Activated CD8-positive, alpha-beta memory T cell treated with anti-CD3 and anti-CD28 coated beads, Interleukin-2, amount 10 ng/mL, durations not matched to agents 7 days and 5 days (primary cell): ENCODE measurements around the gene NPIPA1. TPM values are rescaled to one million over a fixed set of nuclear protein-coding genes. Genes with fewer than 3 reads are reported as not detected.
"Not testable (repeated sequence)": the region's sequence is repeated elsewhere in the genome, so short reads cannot be mapped to it uniquely, and the experiment has no call there.

ENCODE experiments used
- ATAC-seq: fragments of 150-1000 bp; cut with Tn5 transposase; one replicate; pipeline ENCODE4 v1.10.0; 2021; ENCODE audit warnings: moderate library complexity
- CTCF ChIA-PET: fragments of 350-600 bp; sonication (Branson Sonifier 250); formaldehyde crosslinking; loops from one replicate; lab custom pipeline; 2021; ENCODE audit warnings: antibody characterized with exemption; lab: Charles Lee
- DNase-seq: peaks from one replicate; pipeline ENCODE4 v3.0.0-alpha.2; 2020
- H3K27ac Mint-ChIP-seq: one replicate; pipeline ENCODE4 v1.8.0; 2021; ENCODE audit warnings: mild to moderate bottlenecking, mixed read lengths
- H3K27me3 Mint-ChIP-seq: one replicate; pipeline ENCODE4 v1.8.0; 2021; ENCODE audit warnings: mixed read lengths
- H3K36me3 Mint-ChIP-seq: one replicate; pipeline ENCODE4 v1.8.0; 2021; ENCODE audit warnings: mild to moderate bottlenecking, mixed read lengths
- H3K4me1 Mint-ChIP-seq: one replicate; pipeline ENCODE4 v1.8.0; 2021; ENCODE audit warnings: mixed read lengths
- H3K4me3 Mint-ChIP-seq: one replicate; pipeline ENCODE4 v1.8.0; 2021; ENCODE audit warnings: mild to moderate bottlenecking, moderate library complexity, mixed read lengths
- H3K9me3 Mint-ChIP-seq: one replicate; pipeline ENCODE4 v1.8.0; 2022; ENCODE audit warnings: low read depth, mixed read lengths
- microRNA-seq: library from miRNA; unstranded; fragments of <30 nt; microRNA quantifications from one replicate; pipeline ENCODE4 v1.2.0, GENCODE V29; 2022
- total RNA-seq, 2 experiments: library from RNA; stranded (reverse); gene quantifications; one replicate each; pipeline ENCODE4 v1.2.3, GENCODE V29; 2021

NPIPA1 gene
- total RNA-seq, 2 experiments from 2014 or later = 109 to 133 TPM

- H3K27me3 Mint-ChIP-seq, CTCF ChIA-PET, H3K9me3 Mint-ChIP-seq, DNase-seq, ATAC-seq, H3K36me3 Mint-ChIP-seq, H3K27ac Mint-ChIP-seq, H3K4me3 Mint-ChIP-seq, H3K4me1 Mint-ChIP-seq: not testable (repeated sequence)
Measured at GRCh38 chr16:14999845-15000244, 62.6 kb downstream of the NPIPA1 start.

Small RNA genes within 50 kb of the gene (microRNA-seq; reads per million reads assigned to microRNA genes)
- gene MIR3180-1 (not detected), gene MIR3670-1 (not detected), gene MIR6511A1 (not detected), gene MIR6770-1 (not detected)

Other genes starting within 250 kb of the NPIPA1 start
- gene PLA2G10, start 243.1 kb upstream of the NPIPA1 start, total RNA-seq = not detected
- under 1 TPM in 1 of 2 experiments, not detected in 1; 0.50 TPM for gene NPIPA3, start 234.0 kb upstream of the NPIPA1 start, total RNA-seq
- 1 to 10 TPM in 1 of 2 experiments, under 1 TPM in 1; 0.99 to 1.4 TPM for gene NPIPA2, start 194.9 kb upstream of the NPIPA1 start, total RNA-seq
- gene NOMO1, start 103.7 kb upstream of the NPIPA1 start, total RNA-seq = 10 to 100 TPM; 54.8 to 70.4 TPM
- 10 to 100 TPM; 47.0 to 58.7 TPM for gene PDXDC1, start 37.6 kb downstream of the NPIPA1 start, total RNA-seq
- gene NTAN1, start 118.6 kb downstream of the NPIPA1 start, total RNA-seq = 10 to 100 TPM; 44.3 to 44.9 TPM
- gene RRN3, start 156.8 kb downstream of the NPIPA1 start, total RNA-seq = 10 to 100 TPM; 25.5 to 39.4 TPM